Keratinocyte (primary cell): ENCODE data around the gene DLG2.

Experiments used
- CTCF ChIP-seq, 3 experiments: IDR thresholded peaks in 1 of 3; conservative IDR thresholded peaks in 1 of 3; optimal IDR thresholded peaks in 1 of 3; 2 replicates in 2 of 3; 3 replicates in 1 of 3; pipeline versions ENCODE3 to v1.5.1; 2011; ENCODE audit warnings: low read length in 3 of 3, mild to moderate bottlenecking in 3 of 3, moderate library complexity in 2 of 3, control low read depth in 1 of 3, inconsistent platforms in 1 of 3; ENCODE audit not compliant: insufficient read depth in 2 of 3; ENCODE audit errors: extremely low read depth in 1 of 3
- EZH2 ChIP-seq: IDR thresholded peaks from one replicate; pipeline ENCODE4 v1.6.1; 2012; ENCODE audit warnings: inconsistent platforms, mild to moderate bottlenecking, low read length, moderate library complexity

DNA sequence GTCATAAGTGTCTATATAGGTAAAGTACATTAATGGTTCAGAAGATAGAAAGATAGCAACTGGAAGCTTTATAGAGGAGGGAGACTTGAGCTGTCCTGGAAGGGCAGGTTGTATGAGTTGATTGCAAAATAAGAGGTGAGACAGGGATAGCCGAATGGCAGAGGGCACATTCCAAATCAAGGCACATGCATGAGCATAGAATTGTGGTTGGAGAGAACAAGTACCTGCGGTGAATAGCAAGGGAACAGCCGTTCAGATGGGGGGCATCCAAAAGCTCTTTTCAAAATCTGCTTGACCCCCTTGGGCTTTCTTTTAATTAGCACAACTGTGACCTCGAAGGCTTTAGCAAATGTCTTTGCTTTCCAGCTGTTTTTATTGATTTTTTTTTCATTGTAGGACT is 1868.0 kb downstream of the DLG2 start:
- no peak for TF ChIP-seq CTCF (optimal IDR thresholded peaks at IDR 0.05 in 1 of 3, IDR thresholded peaks at IDR 0.05 in 1 of 3, conservative IDR thresholded peaks at IDR 0.05 in 1 of 3; ENCODE audit: extremely low read depth in 1 of 3, insufficient read depth in 2 of 3, low read length in 3 of 3)
- no peak for TF ChIP-seq EZH2
